Spleen (tissue), 11 donors: ENCODE data around the gene MAPK8IP3. TPM values are rescaled to one million over a fixed set of nuclear protein-coding genes. Genes with fewer than 3 reads are reported as not detected.

Experiments
- DNase-seq: peaks from one replicate; pipeline ENCODE4 v3.0.0-alpha.2; 2020
- H3K27ac ChIP-seq, 8 donors: fragments of 200-600 bp; sonication (generic) in 7 of 8; 1 replicate in 4 of 8; 2 replicates in 4 of 8; pipeline versions ENCODE4 v1.5.0 to v1.8.0; 2016 to 2021; ENCODE audit warnings: inconsistent platforms in 4 of 8, mild to moderate bottlenecking in 4 of 8, moderate library complexity in 1 of 8
- H3K27me3 ChIP-seq, 7 donors: fragments of 200-600 bp; sonication (generic) in 6 of 7; replicated peaks in 1 of 7; 1 replicate in 4 of 7; 2 replicates in 3 of 7; pipeline versions ENCODE4 v1.5.0 to v1.8.0; 2016 to 2021; ENCODE audit warnings: inconsistent platforms in 3 of 7, mild to moderate bottlenecking in 1 of 7
- H3K36me3 ChIP-seq, 6 donors: fragments of 200-600 bp; sonication (generic) in 5 of 6; 1 replicate in 4 of 6; 2 replicates in 2 of 6; pipeline versions ENCODE4 v1.5.0 to v1.8.0; 2016 to 2021; ENCODE audit warnings: inconsistent platforms in 2 of 6
- H3K4me1 ChIP-seq, 6 donors: fragments of 200-600 bp; sonication (generic) in 5 of 6; 1 replicate in 3 of 6; 2 replicates in 3 of 6; pipeline versions ENCODE4 v1.5.0 to v1.8.0; 2016 to 2021; ENCODE audit warnings: inconsistent platforms in 3 of 6
- H3K4me3 ChIP-seq, 8 donors: fragments of 200-600 bp; sonication (generic) in 7 of 8; 1 replicate in 4 of 8; 2 replicates in 4 of 8; pipeline versions ENCODE4 v1.5.0 to v1.8.0; 2016 to 2021; ENCODE audit warnings: inconsistent platforms in 4 of 8, mild to moderate bottlenecking in 4 of 8, moderate library complexity in 2 of 8
- H3K9me3 ChIP-seq, 8 donors: fragments of 200-600 bp; sonication (generic) in 7 of 8; 1 replicate in 4 of 8; 2 replicates in 4 of 8; pipeline versions ENCODE4 v1.5.0 to v1.8.0; 2016 to 2021; ENCODE audit warnings: inconsistent platforms in 4 of 8
- POLR2A ChIP-seq, 3 donors: fragments of 450-650 bp; IDR thresholded peaks; one replicate each; pipeline ENCODE4 v1.5.1; 2017; ENCODE audit warnings: antibody characterized with exemption in 3 of 3, mild to moderate bottlenecking in 1 of 3
- POLR2AphosphoS5 ChIP-seq, 3 donors: sonication (generic); formaldehyde crosslinking; IDR thresholded peaks; one replicate each; pipeline ENCODE4 v1.5.1; 2017; ENCODE audit warnings: antibody characterized with exemption in 3 of 3
- WGBS, 5 donors: extraction: QIAGEN DNeasy Blood & Tissue Kit in 3 of 5; methylation state at CpG; one replicate each; pipeline versions ENCODE4 v1.1.5 to v1.1.7; 2013 to 2018; 5-methylcytosine and 5-hydroxymethylcytosine counted together
- intact Hi-C: fragments of 100-400 bp; cut with DNase I; formaldehyde crosslinking; loops from one replicate; pipeline ENCODE4 v1.15.0; 2023; ENCODE audit warnings: low total_unique reads
- polyA plus RNA-seq, 3 donors: library from polyadenylated mRNA; stranded (reverse); fragments of 200-250 nt; gene quantifications; one replicate each; pipeline ENCODE4 v1.2.1, GENCODE V29; 2013
- total RNA-seq, 7 donors: library from RNA; depleted of rRNA in 3 of 7; stranded (reverse); fragments of >200 nt in 3 of 7; fragmentation: NEBNext Ultra II Directional in 4 of 7; extraction: Animal tissue kit (Norgen Biotek cat#: 25700) in 4 of 7; gene quantifications; one replicate each; pipeline versions ENCODE4 v1.1.0 to v1.2.1, GENCODE V29; 2016 to 2021
- TF ChIP-seq, protein P1 (sequence below), 11 experiments: fragments of 200-600 bp in 7 of 11; fragments of 450-650 bp in 4 of 11; sonication (generic) in 4 of 11; IDR thresholded peaks in 8 of 11; conservative IDR thresholded peaks in 3 of 11; 1 replicate in 7 of 11; 2 replicates in 4 of 11; pipeline versions ENCODE4 v1.4.0 to v1.8.0; 2016 to 2021; ENCODE audit warnings: antibody characterized with exemption in 11 of 11, inconsistent platforms in 4 of 11, mild to moderate bottlenecking in 1 of 11
- donor health status: healthy with polysubstance abuse.
- donor health status: DM: no; HTN: no; CAD: no; lungs with moderate emphysema.
- donor health status: DM: no; HTN: no; CAD: no.
- donor health status: Bipolar disorder and iron deficiency.
- donor health status: healthy.
- donor health status: DM: no; HTN: no; CAD: no.
- donor health status: DM: yes; HTN: yes; CAD: no.

Gene MAPK8IP3
- total and polyA plus RNA-seq, 10 donors, result 27.2 to 134 (median 114) TPM

DNA sequence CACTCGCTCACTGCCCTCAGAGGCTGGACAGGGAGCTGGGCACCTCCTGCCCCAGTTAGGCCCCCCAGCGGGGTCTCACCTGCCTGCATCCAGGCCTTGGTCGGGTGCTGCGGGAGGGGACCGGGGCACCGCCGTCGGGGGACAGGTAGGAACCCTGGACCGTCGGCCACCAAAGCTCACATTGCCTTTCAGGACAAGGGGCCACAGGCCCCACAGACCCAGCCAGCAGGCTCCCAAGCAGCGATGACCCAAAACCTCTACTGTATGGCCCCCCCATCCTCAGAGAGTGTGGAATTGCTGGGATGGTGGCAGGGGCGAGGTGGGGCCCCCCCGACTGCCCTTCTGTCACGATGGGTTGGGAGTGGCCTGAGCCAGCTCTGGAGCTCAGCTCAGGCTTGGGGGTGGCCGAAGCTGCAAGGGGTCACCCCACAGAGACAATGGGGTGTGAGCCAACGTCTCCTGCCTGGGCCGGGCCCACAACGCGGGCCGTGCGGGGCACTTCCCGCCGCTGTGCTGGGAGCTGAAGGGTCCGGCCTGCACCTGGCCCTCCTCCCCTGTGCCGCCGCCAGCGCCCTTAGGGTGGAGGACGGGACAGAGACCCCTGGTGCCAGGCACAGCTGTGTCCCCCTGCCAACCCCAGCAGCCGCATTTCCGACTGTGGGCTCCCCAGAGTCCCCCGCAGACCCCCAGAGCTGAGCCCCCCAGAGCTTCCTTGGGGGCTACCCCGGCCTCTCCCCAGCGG, 87.0 kb downstream of the MAPK8IP3 start:
- Histone ChIP-seq H3K9me3 (peaks cover 0 to 13% (median 10%) of the 10 kb centered on the region in 8 donors), H3K27me3 (no peaks in the 10 kb centered on the region), H3K36me3 (peaks cover 0 to 49% (median 37%) of the 10 kb centered on the region in 6 donors), H3K4me1 (no peaks in the 10 kb centered on the region), H3K27ac (no peak overlapping the region), H3K4me3 (no peak overlapping the region)
- intact Hi-C loops, result no loop called here
- TF ChIP-seq, protein P1, sequence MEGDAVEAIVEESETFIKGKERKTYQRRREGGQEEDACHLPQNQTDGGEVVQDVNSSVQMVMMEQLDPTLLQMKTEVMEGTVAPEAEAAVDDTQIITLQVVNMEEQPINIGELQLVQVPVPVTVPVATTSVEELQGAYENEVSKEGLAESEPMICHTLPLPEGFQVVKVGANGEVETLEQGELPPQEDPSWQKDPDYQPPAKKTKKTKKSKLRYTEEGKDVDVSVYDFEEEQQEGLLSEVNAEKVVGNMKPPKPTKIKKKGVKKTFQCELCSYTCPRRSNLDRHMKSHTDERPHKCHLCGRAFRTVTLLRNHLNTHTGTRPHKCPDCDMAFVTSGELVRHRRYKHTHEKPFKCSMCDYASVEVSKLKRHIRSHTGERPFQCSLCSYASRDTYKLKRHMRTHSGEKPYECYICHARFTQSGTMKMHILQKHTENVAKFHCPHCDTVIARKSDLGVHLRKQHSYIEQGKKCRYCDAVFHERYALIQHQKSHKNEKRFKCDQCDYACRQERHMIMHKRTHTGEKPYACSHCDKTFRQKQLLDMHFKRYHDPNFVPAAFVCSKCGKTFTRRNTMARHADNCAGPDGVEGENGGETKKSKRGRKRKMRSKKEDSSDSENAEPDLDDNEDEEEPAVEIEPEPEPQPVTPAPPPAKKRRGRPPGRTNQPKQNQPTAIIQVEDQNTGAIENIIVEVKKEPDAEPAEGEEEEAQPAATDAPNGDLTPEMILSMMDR (IDR thresholded peaks at IDR 0.05 in 8 of 11, conservative IDR thresholded peaks at IDR 0.05 in 3 of 11), result no peak
- TF ChIP-seq POLR2A (IDR thresholded peaks at IDR 0.05) (no peak), POLR2AphosphoS5 (IDR thresholded peaks at IDR 0.05) (no peak)
- DNase-seq, result peak; percentile 71
- 92 to 97% (median 92%) methylated on average over 6 to 33 of the region's 33 CpGs for WGBS, 5 donors

- intact Hi-C loops, result no loop called here
- peaks cover 0 to 42% (median 30%) of the 10 kb centered on the region in 6 donors for H3K36me3 ChIP-seq
- WGBS, 5 donors, result 63 to 86% (median 80%) methylated on average over 14 to 28 of the region's 28 CpGs
- no peaks in the 10 kb centered on the region for H3K4me1 ChIP-seq
- no peak for DNase-seq
- no peak within 1 kb of the TSS for H3K4me3 ChIP-seq
- H3K27me3 ChIP-seq, result no peaks in the 10 kb centered on the region
- H3K27ac ChIP-seq, result no peak within 1 kb of the TSS
- TF ChIP-seq POLR2AphosphoS5 (IDR thresholded peaks at IDR 0.05) (peak in 1 of 3 donors; percentile 22), POLR2A (IDR thresholded peaks at IDR 0.05) (no peak)
- TF ChIP-seq, protein P1 (IDR thresholded peaks at IDR 0.05 in 8 of 11, conservative IDR thresholded peaks at IDR 0.05 in 3 of 11), result no peak
- peaks cover 0 to 20% (median 17%) of the 10 kb centered on the region in 8 donors for H3K9me3 ChIP-seq
These were observed 87.7 kb downstream of the MAPK8IP3 start, which contains the start of gene IGFALS for GRCh38 chr16:1793578-1794220. Gene IGFALS (minus strand): TSS chr16:1793705. CDS start chr16:1793652, 53 bp downstream.

DNA sequence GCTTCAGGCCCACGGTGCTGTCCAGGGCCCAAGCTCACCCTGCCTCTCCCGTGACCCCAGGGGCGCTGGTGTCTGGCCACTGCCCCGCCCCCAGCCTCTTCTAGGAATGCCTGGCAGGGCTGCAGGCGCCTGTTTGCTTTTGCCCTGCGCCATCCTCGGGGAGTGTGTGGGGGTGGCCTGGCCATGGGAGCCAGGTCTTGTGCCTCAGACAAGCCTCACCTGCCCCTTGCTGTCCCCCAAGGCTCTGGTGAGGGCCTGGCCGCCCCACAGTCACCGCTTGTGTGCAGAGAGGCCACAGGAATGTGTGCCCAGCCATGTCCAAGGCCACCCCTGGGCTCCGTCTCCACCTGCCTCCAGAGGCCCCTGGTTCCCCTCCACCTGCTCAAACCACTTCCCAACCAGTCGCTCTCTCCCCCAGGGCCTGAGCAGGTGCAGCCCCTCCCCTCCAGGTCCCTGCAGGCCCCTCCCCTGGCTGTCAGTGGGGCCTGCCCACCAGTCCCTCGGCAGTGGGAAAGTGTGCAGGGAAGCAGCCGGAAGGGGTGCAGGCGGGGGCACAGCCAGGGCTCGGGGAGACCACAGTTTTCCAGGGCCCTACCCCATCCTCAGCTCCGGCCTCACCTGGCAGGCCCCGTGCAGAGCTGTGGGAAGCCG, 88.4 kb downstream of the MAPK8IP3 start:
- peaks cover 0 to 35% (median 25%) of the 10 kb centered on the region in 6 donors for H3K36me3 ChIP-seq
- no peaks in the 10 kb centered on the region for H3K27me3 ChIP-seq
- H3K4me3 ChIP-seq, result no peak overlapping the region
- TF ChIP-seq POLR2AphosphoS5 (IDR thresholded peaks at IDR 0.05) (no peak), POLR2A (IDR thresholded peaks at IDR 0.05) (no peak)
- TF ChIP-seq, protein P1 (IDR thresholded peaks at IDR 0.05 in 8 of 11, conservative IDR thresholded peaks at IDR 0.05 in 3 of 11), result no peak
- WGBS, 5 donors, result 68 to 83% (median 71%) methylated on average over 16 to 18 of the region's 18 CpGs
- no peaks in the 10 kb centered on the region for H3K4me1 ChIP-seq
- intact Hi-C loops, result no loop called here
- H3K27ac ChIP-seq, result no peak overlapping the region
- DNase-seq, result peak; percentile 59
- H3K9me3 ChIP-seq, result peaks cover 0 to 27% (median 24%) of the 10 kb centered on the region in 8 donors
